HCT116 (cell line): ENCODE measurements around the gene UBAP1L. TPM values are rescaled to one million over a fixed set of nuclear protein-coding genes. Genes with fewer than 3 reads are reported as not detected.

Source experiments
- ATAC-seq: fragments of 200-7000 bp; cut with Tn5 transposase; 2 replicates; pipeline ENCODE4 v1.9.1; 2020; ENCODE audit warnings: mild to moderate bottlenecking, moderate library complexity
- BruUV-seq: library from RNA; stranded (reverse); fragments of 400-500 nt; replicated peaks from 2 replicates; lab custom pipeline; 2021; lab: Mats Ljungman, UMichigan
- CTCF ChIA-PET: fragments of 300-600 bp; sonication (Branson Sonifier 250); formaldehyde crosslinking; loops from one replicate; lab custom pipeline; 2021; ENCODE audit warnings: antibody characterized with exemption; lab: Charles Lee
- POLR2A ChIA-PET: fragments of 300-600, 350-600 bp; sonication (Branson Sonifier 250); formaldehyde crosslinking; loops from one replicate; lab custom pipeline; 2021; ENCODE audit warnings: antibody characterized with exemption; lab: Charles Lee
- RAD21 ChIA-PET, 2 experiments: fragments of 300-600 bp; sonication (Branson Sonifier 250); formaldehyde crosslinking; loops; one replicate each; lab custom pipeline; 2023; ENCODE audit warnings: low total read pairs in 2 of 2; ENCODE audit not compliant: uncharacterized antibody in 2 of 2, unreplicated experiment in 2 of 2, low non-redundant PET in 1 of 2; lab: Charles Lee
- DNase-seq: peaks from one replicate; pipeline ENCODE4 v3.0.0-alpha.2; 2010; ENCODE audit warnings: low read depth, low spot score
- H2AFZ ChIP-seq: fragments of 200-600 bp; shearing (Covaris generic), sonication (generic); 2 replicates; pipeline ENCODE4 v1.6.1; 2017; ENCODE audit warnings: low read depth, mixed run types, mixed read lengths, antibody characterized with exemption, low read length; ENCODE audit not compliant: poor library complexity, severe bottlenecking
- H3K27ac ChIP-seq: 2 replicates; pipeline ENCODE4 v1.5.1; 2012; ENCODE audit warnings: low read depth, low read length
- H3K27me3 ChIP-seq: fragments of 200-600 bp; sonication (generic); 2 replicates; pipeline ENCODE4 v1.6.1; 2016; ENCODE audit warnings: mixed run types, low read length, mixed read lengths; ENCODE audit not compliant: insufficient read depth
- H3K36me3 ChIP-seq, 2 experiments: fragments of 200-500 bp in 1 of 2; fragments of 200-600 bp in 1 of 2; sonication (Bioruptor generic) in 1 of 2; sonication (generic) in 1 of 2; 2 replicates each; pipeline versions ENCODE4 v1.5.1 to v1.6.1; 2014 to 2016; ENCODE audit warnings: low read length in 2 of 2, inconsistent platforms in 1 of 2, mixed read lengths in 1 of 2, mixed run types in 1 of 2; ENCODE audit not compliant: insufficient read depth in 2 of 2, control insufficient read depth in 1 of 2
- H3K4me1 ChIP-seq, 2 experiments: fragments of 200-600 bp in 1 of 2; sonication (generic) in 1 of 2; 2 replicates each; pipeline versions ENCODE4 v1.5.1 to v1.6.1; 2012 to 2017; ENCODE audit warnings: low read length in 2 of 2, inconsistent platforms in 1 of 2, mild to moderate bottlenecking in 1 of 2, mixed read lengths in 1 of 2, mixed run types in 1 of 2, moderate library complexity in 1 of 2; ENCODE audit not compliant: insufficient read depth in 2 of 2, control insufficient read depth in 1 of 2
- H3K4me2 ChIP-seq: fragments of 200-600 bp; sonication (generic); 2 replicates; pipeline ENCODE4 v1.6.1; 2017; ENCODE audit warnings: mixed run types, low read length, mixed read lengths
- H3K4me3 ChIP-seq, 2 experiments: fragments of 200-600 bp in 1 of 2; sonication (generic) in 1 of 2; replicated peaks in 1 of 2; 2 replicates each; pipeline ENCODE4 v1.5.1; 2011 to 2016; ENCODE audit warnings: low read length in 2 of 2, control low read depth in 1 of 2, low read depth in 1 of 2, mild to moderate bottlenecking in 1 of 2, mixed read lengths in 1 of 2, mixed run types in 1 of 2
- H3K79me2 ChIP-seq: fragments of 200-600 bp; sonication (generic); 2 replicates; pipeline ENCODE4 v1.6.1; 2017; ENCODE audit warnings: mild to moderate bottlenecking, mixed run types, low read length, moderate library complexity, mixed read lengths; ENCODE audit not compliant: insufficient read depth
- H3K9ac ChIP-seq: fragments of 200-600 bp; sonication (generic); 2 replicates; pipeline ENCODE4 v1.6.1; 2016; ENCODE audit warnings: low read length, mixed read lengths
- H3K9me2 ChIP-seq: fragments of 200-600 bp; sonication (generic), shearing (Covaris generic); 2 replicates; pipeline ENCODE4 v1.6.1; 2017; ENCODE audit warnings: mixed run types, mild to moderate bottlenecking, moderate library complexity; ENCODE audit not compliant: insufficient read depth
- H3K9me3 ChIP-seq, 2 experiments: fragments of 200-500 bp in 1 of 2; fragments of 200-600 bp in 1 of 2; sonication (Bioruptor generic) in 1 of 2; sonication (generic) in 1 of 2; 2 replicates each; pipeline ENCODE4 v1.6.1; 2014 to 2017; ENCODE audit warnings: low read length in 2 of 2, mixed read lengths in 2 of 2, inconsistent platforms in 1 of 2, low read depth in 1 of 2, mild to moderate bottlenecking in 1 of 2, mixed run types in 1 of 2, moderate library complexity in 1 of 2; ENCODE audit not compliant: control insufficient read depth in 1 of 2, insufficient read depth in 1 of 2
- H4K20me1 ChIP-seq: fragments of 200-600 bp; sonication (generic), shearing (Covaris generic); 2 replicates; pipeline ENCODE4 v1.6.1; 2017; ENCODE audit warnings: mixed run types, mild to moderate bottlenecking, moderate library complexity; ENCODE audit not compliant: insufficient read depth
- CBX3 ChIP-seq: IDR thresholded peaks from 2 replicates; pipeline ENCODE4 v1.6.1; 2012; ENCODE audit warnings: low read depth
- CEBPB ChIP-seq: IDR thresholded peaks from 2 replicates; pipeline ENCODE4 v1.6.1; 2012; ENCODE audit warnings: low read depth
- EZH2phosphoT487 ChIP-seq: fragments of 200-600 bp; IDR thresholded peaks from 2 replicates; pipeline ENCODE4 v1.6.1; 2018; ENCODE audit warnings: antibody characterized with exemption, borderline replicate concordance
- FOSL1 ChIP-seq: IDR thresholded peaks from 2 replicates; pipeline ENCODE4 v1.6.1; 2012; ENCODE audit warnings: low read depth
- POLR2AphosphoS5 ChIP-seq: IDR thresholded peaks from 2 replicates; pipeline ENCODE4 v1.6.1; 2011; ENCODE audit warnings: mild to moderate bottlenecking, low read depth, low read length, moderate library complexity
- RAD21 ChIP-seq: IDR thresholded peaks from 2 replicates; pipeline ENCODE4 v1.6.1; 2012; ENCODE audit warnings: low read depth, mild to moderate bottlenecking
- SP1 ChIP-seq: IDR thresholded peaks from 2 replicates; pipeline ENCODE4 v1.6.1; 2012; ENCODE audit warnings: low read depth
- YY1 ChIP-seq: IDR thresholded peaks from 2 replicates; pipeline ENCODE4 v1.6.1; 2011; ENCODE audit warnings: low read length, low read depth, moderate library complexity, mild to moderate bottlenecking; ENCODE audit not compliant: insufficient replicate concordance; ENCODE audit errors: extremely low read depth
- ZFX ChIP-seq: fragments of 450-650 bp; IDR thresholded peaks from 2 replicates; pipeline ENCODE4 v1.6.1; 2017
- intact Hi-C: fragments of 100-400 bp; cut with micrococcal nuclease; formaldehyde crosslinking; loops from 2 replicates; pipeline ENCODE4 v1.10.0; 2022
- total RNA-seq: library from RNA; stranded (reverse); gene quantifications from one replicate; pipeline ENCODE4 v1.2.1, GENCODE V29; 2021; ENCODE audit not compliant: unreplicated experiment
- TF ChIP-seq, protein P1 (sequence below): IDR thresholded peaks from 2 replicates; pipeline ENCODE4 v1.6.1; 2012
- TF ChIP-seq, protein P2 (sequence below): IDR thresholded peaks from 2 replicates; pipeline ENCODE4 v1.6.1; 2012; ENCODE audit warnings: low read depth

Gene UBAP1L
- total RNA-seq, 1 experiment from 2014 or later: 4.0 TPM

DNA sequence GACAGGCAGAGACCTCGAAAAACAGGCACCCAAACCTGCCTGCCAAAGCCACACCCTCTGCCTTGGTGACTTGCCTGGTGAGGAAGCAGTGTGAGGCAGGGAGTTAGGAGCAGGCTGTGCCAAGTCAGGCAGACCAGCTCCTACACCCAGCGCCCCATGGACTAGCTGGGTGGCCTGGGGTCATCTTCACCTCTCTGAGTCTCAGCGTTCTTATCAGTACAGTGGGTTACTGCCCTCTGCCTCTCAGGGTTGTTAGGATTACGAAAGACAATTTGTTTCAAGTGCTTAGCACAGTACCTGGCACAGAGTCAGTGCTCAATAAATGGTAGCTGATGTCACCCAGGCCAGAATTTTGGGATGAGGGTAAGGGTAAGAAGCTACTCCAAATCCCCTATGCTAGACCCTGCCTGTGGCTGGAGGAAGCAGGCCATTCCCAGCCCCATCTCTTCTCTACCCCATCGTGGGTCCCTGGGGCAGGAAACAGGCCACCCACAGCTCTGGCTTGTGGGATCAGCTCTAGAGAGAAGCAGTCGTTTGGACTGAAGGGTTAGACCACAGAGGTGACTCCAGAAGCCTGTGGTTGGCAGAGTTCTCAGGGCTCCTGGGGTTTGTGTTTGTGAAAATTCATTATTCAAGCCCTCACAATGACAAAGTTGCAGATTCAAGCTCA, 59.7 kb downstream of the UBAP1L start:
- intact Hi-C loops: loop anchor here (2.0 kb wide), 3 partner anchors 23 to 241 kb away; partner anchors contain the start of gene RNU5A-1
- DNase-seq (no peak), ATAC-seq (no peak)
- Histone ChIP-seq H3K4me2 (peak overlapping the region; percentile 19; the same call in 1 of the 2 replicates), H3K4me1 (peaks cover 23 to 39% of the 10 kb centered on the region in 2 experiments), H2AFZ (no peak overlapping the region), H3K27ac (no peak overlapping the region), H3K9ac (no peak overlapping the region), H4K20me1 (no peaks in the 10 kb centered on the region), H3K9me2 (no peaks in the 10 kb centered on the region), H3K4me3 (no peak overlapping the region), H3K27me3 (no peaks in the 10 kb centered on the region), H3K9me3 (no peaks in the 10 kb centered on the region), H3K79me2 (no peaks in the 10 kb centered on the region), H3K36me3 (no peaks in the 10 kb centered on the region)
- ChIA-PET CTCF (interaction anchor here (0.8 to 6.5 kb wide), 9 partner anchors 11 to 242 kb away, joined by 3 to 52 read pairs (median 5); no protein-coding TSS in a partner anchor), RAD21 (interaction anchor here in 1 of 2 experiments (0.7 kb wide), 1 partner anchor 9 kb away, joined by 3 read pairs; no protein-coding TSS in a partner anchor), POLR2A (interaction anchor here (1.2 kb wide), 1 partner anchor 249 kb away, joined by 5 read pairs; the partner anchor contains the start of gene RNU5B-1)
- no peak for TF ChIP-seq POLR2AphosphoS5
- TF ChIP-seq, protein P1, sequence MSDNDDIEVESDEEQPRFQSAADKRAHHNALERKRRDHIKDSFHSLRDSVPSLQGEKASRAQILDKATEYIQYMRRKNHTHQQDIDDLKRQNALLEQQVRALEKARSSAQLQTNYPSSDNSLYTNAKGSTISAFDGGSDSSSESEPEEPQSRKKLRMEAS: 0 out of 2 replicates have a peak, but pooled peaks have one; percentile 26
- TF ChIP-seq RAD21: no peak
- BruUV-seq: no TSS peak

DNA sequence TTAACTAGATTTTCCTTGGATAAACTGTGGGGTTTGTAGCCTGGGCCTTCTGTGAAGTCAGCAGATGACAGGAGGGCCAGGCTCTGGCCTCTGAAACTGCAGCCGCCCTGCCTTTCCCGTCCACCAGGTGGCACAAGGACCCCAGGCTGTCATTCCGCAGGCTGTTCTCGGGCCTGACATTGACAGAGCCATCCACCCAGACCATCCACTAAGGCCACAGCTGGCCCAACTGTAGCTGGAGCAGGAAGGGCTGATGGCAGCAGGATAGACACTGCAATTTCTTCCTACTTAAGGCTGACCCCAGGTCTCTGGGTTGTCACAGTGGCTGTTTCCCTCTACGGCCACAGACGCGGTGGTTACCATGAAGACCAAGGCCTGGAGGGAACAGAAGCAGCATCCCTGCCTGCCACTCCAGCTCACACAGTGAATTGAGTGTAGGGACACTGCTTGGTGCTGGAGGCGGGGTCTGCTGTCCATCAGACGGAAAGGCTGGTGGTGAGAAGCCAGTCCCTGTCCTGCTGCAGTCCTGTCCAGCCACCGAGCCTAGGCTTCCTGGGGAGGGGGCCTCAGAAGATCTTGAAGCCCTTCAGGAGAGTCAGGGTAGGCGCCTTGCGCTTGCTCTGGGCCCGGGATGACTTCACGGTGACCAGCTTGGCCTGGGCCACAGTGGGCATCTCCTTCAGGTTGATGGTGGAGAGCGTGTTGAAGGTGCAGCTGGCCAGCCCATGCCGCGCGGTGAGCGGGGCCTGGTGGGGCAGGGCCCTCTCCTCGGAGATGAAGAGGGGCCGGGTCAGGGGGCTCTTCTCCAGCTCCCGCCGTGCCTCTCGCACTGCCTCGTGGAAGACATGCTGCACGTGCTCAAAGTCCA, 60.4 kb downstream of the UBAP1L start:
- H4K20me1 ChIP-seq: no peaks in the 10 kb centered on the region
- H3K27me3 ChIP-seq: no peaks in the 10 kb centered on the region
- H3K9me3 ChIP-seq: no peaks in the 10 kb centered on the region
- H2AFZ ChIP-seq: no peak overlapping the region
- peaks cover 25 to 42% of the 10 kb centered on the region in 2 experiments for H3K4me1 ChIP-seq
- no peak overlapping the region for H3K9ac ChIP-seq
- no peak overlapping the region for H3K27ac ChIP-seq
- no peak overlapping the region for H3K4me3 ChIP-seq
- no peaks in the 10 kb centered on the region for H3K36me3 ChIP-seq
- ChIA-PET POLR2A (no interaction called here), CTCF (interaction anchor here (0.8 to 6.5 kb wide), 11 partner anchors 8 to 243 kb away, joined by 3 to 52 read pairs (median 5); partner anchors contain the start of gene CLPX), RAD21 (interaction anchor here in 1 of 2 experiments (0.5 to 0.7 kb wide), 2 partner anchors 8 to 239 kb away, joined by 3 read pairs; no protein-coding TSS in a partner anchor)
- H3K4me2 ChIP-seq: peak overlapping the region; percentile 19; the same call in 1 of the 2 replicates
- intact Hi-C loops: loop anchor here (1.0 to 5.0 kb wide), 7 partner anchors 22 to 333 kb away; partner anchors contain the start of gene RNU5A-1
- H3K9me2 ChIP-seq: no peaks in the 10 kb centered on the region
- peak; percentile 74 for ATAC-seq
- BruUV-seq: no TSS peak
- DNase-seq: peak; percentile 41
- no peaks in the 10 kb centered on the region for H3K79me2 ChIP-seq
- TF ChIP-seq ZFX (0 out of 2 replicates have a peak, but pooled peaks have one; percentile 13), EZH2phosphoT487 (no peak), CEBPB (no peak), SP1 (no peak), POLR2AphosphoS5 (no peak), FOSL1 (no peak), CBX3 (no peak), YY1 (peak; percentile 6), RAD21 (peak; percentile 93)
- TF ChIP-seq, protein P1: no peak
- TF ChIP-seq, protein P2, sequence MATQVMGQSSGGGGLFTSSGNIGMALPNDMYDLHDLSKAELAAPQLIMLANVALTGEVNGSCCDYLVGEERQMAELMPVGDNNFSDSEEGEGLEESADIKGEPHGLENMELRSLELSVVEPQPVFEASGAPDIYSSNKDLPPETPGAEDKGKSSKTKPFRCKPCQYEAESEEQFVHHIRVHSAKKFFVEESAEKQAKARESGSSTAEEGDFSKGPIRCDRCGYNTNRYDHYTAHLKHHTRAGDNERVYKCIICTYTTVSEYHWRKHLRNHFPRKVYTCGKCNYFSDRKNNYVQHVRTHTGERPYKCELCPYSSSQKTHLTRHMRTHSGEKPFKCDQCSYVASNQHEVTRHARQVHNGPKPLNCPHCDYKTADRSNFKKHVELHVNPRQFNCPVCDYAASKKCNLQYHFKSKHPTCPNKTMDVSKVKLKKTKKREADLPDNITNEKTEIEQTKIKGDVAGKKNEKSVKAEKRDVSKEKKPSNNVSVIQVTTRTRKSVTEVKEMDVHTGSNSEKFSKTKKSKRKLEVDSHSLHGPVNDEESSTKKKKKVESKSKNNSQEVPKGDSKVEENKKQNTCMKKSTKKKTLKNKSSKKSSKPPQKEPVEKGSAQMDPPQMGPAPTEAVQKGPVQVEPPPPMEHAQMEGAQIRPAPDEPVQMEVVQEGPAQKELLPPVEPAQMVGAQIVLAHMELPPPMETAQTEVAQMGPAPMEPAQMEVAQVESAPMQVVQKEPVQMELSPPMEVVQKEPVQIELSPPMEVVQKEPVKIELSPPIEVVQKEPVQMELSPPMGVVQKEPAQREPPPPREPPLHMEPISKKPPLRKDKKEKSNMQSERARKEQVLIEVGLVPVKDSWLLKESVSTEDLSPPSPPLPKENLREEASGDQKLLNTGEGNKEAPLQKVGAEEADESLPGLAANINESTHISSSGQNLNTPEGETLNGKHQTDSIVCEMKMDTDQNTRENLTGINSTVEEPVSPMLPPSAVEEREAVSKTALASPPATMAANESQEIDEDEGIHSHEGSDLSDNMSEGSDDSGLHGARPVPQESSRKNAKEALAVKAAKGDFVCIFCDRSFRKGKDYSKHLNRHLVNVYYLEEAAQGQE: no peak
